ENCODE data around the gene SH3BGRL3. TPM values are rescaled to one million over a fixed set of nuclear protein-coding genes. Genes with fewer than 3 reads are reported as not detected.
A peak's percentile ranks its signal among the peaks of the same experiment; 100 is the strongest.

SH3BGRL3 gene
- total and polyA plus RNA-seq, 2 of the 13 experiments (the other 11 are each of a cell fraction or from before 2014, with no cell fraction given): 11.4 to 12.2 TPM

DNA sequence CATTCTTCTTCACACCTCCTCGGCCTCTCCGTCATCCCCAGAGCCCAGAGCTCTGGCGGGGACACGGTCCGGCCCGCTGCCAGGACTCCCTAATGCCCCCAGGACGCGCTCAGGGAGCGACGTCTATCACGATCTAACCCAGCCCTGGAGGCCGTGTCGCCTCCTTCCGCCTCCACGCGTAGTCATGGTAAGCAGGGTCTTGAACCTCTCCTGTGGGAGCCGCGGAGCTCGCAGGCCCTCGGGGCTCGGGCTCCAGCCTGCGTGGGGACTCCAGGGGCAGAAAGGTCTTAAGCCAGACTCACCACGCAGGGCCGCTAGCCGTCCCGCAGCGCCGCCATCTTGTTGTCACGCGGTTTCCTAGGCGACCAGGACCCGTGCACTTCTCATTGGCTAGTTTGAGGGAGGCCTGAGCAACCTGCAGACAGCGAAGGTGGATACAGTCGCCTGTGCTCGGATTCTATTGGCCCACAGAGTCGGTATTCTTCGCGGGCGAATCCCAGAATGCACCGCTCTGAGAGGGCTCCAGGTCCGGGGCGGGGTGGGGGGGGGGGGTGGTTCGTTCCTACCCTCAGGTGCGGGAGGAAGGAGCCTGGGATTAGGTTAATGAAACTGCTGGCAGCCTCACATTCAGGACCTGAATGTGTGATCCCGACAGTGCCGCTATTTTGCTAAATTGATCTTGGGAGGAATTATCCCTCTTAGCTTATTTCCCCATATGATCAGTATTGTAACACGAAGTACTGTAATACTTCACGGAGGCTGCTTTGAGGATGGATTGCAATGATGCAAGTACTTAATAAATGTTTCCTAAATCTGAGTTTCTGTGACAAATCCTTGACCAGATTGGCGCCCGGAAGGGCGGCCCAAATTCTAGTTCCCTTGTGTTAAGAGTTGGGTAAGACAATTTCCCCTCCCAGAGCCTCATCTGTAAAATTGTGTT lies 26.7 kb downstream of the SH3BGRL3 start, which contains the start of gene UBXN11 (continued):
- TF ChIP-seq RARA (CRISPR knock-in tag; IDR thresholded peaks at IDR 0.05) (no peak), KLF12 (CRISPR knock-in tag; IDR thresholded peaks at IDR 0.05; ENCODE audit: borderline replicate concordance) (no peak), DNMT3B (CRISPR knock-in tag; conservative IDR thresholded peaks at IDR 0.05) (no peak), MIER3 (CRISPR knock-in tag; IDR thresholded peaks at IDR 0.05; ENCODE audit: borderline replicate concordance) (no peak), SMAD1 (CRISPR knock-in tag; IDR thresholded peaks at IDR 0.05; ENCODE audit: borderline replicate concordance, low read depth) (no peak), MIER2 (CRISPR knock-in tag; IDR thresholded peaks at IDR 0.05) (no peak), CEBPG (CRISPR knock-in tag; IDR thresholded peaks at IDR 0.05) (no peak), ZNF572 (CRISPR knock-in tag; IDR thresholded peaks at IDR 0.05) (no peak), ELF4 (CRISPR knock-in tag; IDR thresholded peaks at IDR 0.05; ENCODE audit: borderline replicate concordance) (no peak), ZNF792 (CRISPR knock-in tag; IDR thresholded peaks at IDR 0.05) (no peak), EEA1 (CRISPR knock-in tag; IDR thresholded peaks at IDR 0.05; ENCODE audit: borderline replicate concordance) (no peak), SATB2 (CRISPR knock-in tag; IDR thresholded peaks at IDR 0.05) (no peak), RFXANK (CRISPR knock-in tag; IDR thresholded peaks at IDR 0.05) (no peak), EP300 (IDR thresholded peaks at IDR 0.05; ENCODE audit: low read depth in 2 of 2, low read length in 2 of 2) (no peak), EP300 (CRISPR knock-in tag; IDR thresholded peaks at IDR 0.05; ENCODE audit: borderline replicate concordance) (no peak)
- TF ChIP-seq, protein P1, sequence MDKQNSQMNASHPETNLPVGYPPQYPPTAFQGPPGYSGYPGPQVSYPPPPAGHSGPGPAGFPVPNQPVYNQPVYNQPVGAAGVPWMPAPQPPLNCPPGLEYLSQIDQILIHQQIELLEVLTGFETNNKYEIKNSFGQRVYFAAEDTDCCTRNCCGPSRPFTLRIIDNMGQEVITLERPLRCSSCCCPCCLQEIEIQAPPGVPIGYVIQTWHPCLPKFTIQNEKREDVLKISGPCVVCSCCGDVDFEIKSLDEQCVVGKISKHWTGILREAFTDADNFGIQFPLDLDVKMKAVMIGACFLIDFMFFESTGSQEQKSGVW (CRISPR knock-in tag; IDR thresholded peaks at IDR 0.05; ENCODE audit: borderline replicate concordance): no peak
- TF ChIP-seq, protein P2, sequence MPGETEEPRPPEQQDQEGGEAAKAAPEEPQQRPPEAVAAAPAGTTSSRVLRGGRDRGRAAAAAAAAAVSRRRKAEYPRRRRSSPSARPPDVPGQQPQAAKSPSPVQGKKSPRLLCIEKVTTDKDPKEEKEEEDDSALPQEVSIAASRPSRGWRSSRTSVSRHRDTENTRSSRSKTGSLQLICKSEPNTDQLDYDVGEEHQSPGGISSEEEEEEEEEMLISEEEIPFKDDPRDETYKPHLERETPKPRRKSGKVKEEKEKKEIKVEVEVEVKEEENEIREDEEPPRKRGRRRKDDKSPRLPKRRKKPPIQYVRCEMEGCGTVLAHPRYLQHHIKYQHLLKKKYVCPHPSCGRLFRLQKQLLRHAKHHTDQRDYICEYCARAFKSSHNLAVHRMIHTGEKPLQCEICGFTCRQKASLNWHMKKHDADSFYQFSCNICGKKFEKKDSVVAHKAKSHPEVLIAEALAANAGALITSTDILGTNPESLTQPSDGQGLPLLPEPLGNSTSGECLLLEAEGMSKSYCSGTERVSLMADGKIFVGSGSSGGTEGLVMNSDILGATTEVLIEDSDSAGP (CRISPR knock-in tag; IDR thresholded peaks at IDR 0.05; ENCODE audit: borderline replicate concordance): no peak
- TF ChIP-seq, protein P3, sequence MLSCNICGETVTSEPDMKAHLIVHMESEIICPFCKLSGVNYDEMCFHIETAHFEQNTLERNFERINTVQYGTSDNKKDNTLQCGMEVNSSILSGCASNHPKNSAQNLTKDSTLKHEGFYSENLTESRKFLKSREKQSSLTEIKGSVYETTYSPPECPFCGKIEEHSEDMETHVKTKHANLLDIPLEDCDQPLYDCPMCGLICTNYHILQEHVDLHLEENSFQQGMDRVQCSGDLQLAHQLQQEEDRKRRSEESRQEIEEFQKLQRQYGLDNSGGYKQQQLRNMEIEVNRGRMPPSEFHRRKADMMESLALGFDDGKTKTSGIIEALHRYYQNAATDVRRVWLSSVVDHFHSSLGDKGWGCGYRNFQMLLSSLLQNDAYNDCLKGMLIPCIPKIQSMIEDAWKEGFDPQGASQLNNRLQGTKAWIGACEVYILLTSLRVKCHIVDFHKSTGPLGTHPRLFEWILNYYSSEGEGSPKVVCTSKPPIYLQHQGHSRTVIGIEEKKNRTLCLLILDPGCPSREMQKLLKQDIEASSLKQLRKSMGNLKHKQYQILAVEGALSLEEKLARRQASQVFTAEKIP (CRISPR knock-in tag; IDR thresholded peaks at IDR 0.05; ENCODE audit: borderline replicate concordance): no peak
- TF ChIP-seq, protein P4, sequence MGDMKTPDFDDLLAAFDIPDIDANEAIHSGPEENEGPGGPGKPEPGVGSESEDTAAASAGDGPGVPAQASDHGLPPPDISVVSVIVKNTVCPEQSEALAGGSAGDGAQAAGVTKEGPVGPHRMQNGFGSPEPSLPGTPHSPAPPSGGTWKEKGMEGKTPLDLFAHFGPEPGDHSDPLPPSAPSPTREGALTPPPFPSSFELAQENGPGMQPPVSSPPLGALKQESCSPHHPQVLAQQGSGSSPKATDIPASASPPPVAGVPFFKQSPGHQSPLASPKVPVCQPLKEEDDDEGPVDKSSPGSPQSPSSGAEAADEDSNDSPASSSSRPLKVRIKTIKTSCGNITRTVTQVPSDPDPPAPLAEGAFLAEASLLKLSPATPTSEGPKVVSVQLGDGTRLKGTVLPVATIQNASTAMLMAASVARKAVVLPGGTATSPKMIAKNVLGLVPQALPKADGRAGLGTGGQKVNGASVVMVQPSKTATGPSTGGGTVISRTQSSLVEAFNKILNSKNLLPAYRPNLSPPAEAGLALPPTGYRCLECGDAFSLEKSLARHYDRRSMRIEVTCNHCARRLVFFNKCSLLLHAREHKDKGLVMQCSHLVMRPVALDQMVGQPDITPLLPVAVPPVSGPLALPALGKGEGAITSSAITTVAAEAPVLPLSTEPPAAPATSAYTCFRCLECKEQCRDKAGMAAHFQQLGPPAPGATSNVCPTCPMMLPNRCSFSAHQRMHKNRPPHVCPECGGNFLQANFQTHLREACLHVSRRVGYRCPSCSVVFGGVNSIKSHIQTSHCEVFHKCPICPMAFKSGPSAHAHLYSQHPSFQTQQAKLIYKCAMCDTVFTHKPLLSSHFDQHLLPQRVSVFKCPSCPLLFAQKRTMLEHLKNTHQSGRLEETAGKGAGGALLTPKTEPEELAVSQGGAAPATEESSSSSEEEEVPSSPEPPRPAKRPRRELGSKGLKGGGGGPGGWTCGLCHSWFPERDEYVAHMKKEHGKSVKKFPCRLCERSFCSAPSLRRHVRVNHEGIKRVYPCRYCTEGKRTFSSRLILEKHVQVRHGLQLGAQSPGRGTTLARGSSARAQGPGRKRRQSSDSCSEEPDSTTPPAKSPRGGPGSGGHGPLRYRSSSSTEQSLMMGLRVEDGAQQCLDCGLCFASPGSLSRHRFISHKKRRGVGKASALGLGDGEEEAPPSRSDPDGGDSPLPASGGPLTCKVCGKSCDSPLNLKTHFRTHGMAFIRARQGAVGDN (CRISPR knock-in tag; IDR thresholded peaks at IDR 0.05): peak; percentile 66
